HCT116 (cell line): Measurements from ENCODE around the gene REPS2. TPM values are rescaled to one million over a fixed set of nuclear protein-coding genes. Genes with fewer than 3 reads are reported as not detected.

ENCODE experiments used
- ATAC-seq: fragments of 200-7000 bp; cut with Tn5 transposase; 2 replicates; pipeline ENCODE4 v1.9.1; 2020; ENCODE audit warnings: mild to moderate bottlenecking, moderate library complexity
- BruUV-seq: library from RNA; stranded (reverse); fragments of 400-500 nt; replicated peaks from 2 replicates; lab custom pipeline; 2021; lab: Mats Ljungman, UMichigan
- CTCF ChIA-PET: fragments of 300-600 bp; sonication (Branson Sonifier 250); formaldehyde crosslinking; loops from one replicate; lab custom pipeline; 2021; ENCODE audit warnings: antibody characterized with exemption; lab: Charles Lee
- POLR2A ChIA-PET: fragments of 300-600, 350-600 bp; sonication (Branson Sonifier 250); formaldehyde crosslinking; loops from one replicate; lab custom pipeline; 2021; ENCODE audit warnings: antibody characterized with exemption; lab: Charles Lee
- RAD21 ChIA-PET, 2 experiments: fragments of 300-600 bp; sonication (Branson Sonifier 250); formaldehyde crosslinking; loops; one replicate each; lab custom pipeline; 2023; ENCODE audit warnings: low total read pairs in 2 of 2; ENCODE audit not compliant: uncharacterized antibody in 2 of 2, unreplicated experiment in 2 of 2, low non-redundant PET in 1 of 2; lab: Charles Lee
- DNase-seq: peaks from one replicate; pipeline ENCODE4 v3.0.0-alpha.2; 2010; ENCODE audit warnings: low read depth, low spot score
- H2AFZ ChIP-seq: fragments of 200-600 bp; shearing (Covaris generic), sonication (generic); 2 replicates; pipeline ENCODE4 v1.6.1; 2017; ENCODE audit warnings: low read depth, mixed run types, mixed read lengths, antibody characterized with exemption, low read length; ENCODE audit not compliant: poor library complexity, severe bottlenecking
- H3K27ac ChIP-seq: 2 replicates; pipeline ENCODE4 v1.5.1; 2012; ENCODE audit warnings: low read depth, low read length
- H3K27me3 ChIP-seq: fragments of 200-600 bp; sonication (generic); 2 replicates; pipeline ENCODE4 v1.6.1; 2016; ENCODE audit warnings: mixed run types, low read length, mixed read lengths; ENCODE audit not compliant: insufficient read depth
- H3K36me3 ChIP-seq, 2 experiments: fragments of 200-500 bp in 1 of 2; fragments of 200-600 bp in 1 of 2; sonication (Bioruptor generic) in 1 of 2; sonication (generic) in 1 of 2; 2 replicates each; pipeline versions ENCODE4 v1.5.1 to v1.6.1; 2014 to 2016; ENCODE audit warnings: low read length in 2 of 2, inconsistent platforms in 1 of 2, mixed read lengths in 1 of 2, mixed run types in 1 of 2; ENCODE audit not compliant: insufficient read depth in 2 of 2, control insufficient read depth in 1 of 2
- H3K4me1 ChIP-seq, 2 experiments: fragments of 200-600 bp in 1 of 2; sonication (generic) in 1 of 2; 2 replicates each; pipeline versions ENCODE4 v1.5.1 to v1.6.1; 2012 to 2017; ENCODE audit warnings: low read length in 2 of 2, inconsistent platforms in 1 of 2, mild to moderate bottlenecking in 1 of 2, mixed read lengths in 1 of 2, mixed run types in 1 of 2, moderate library complexity in 1 of 2; ENCODE audit not compliant: insufficient read depth in 2 of 2, control insufficient read depth in 1 of 2
- H3K4me2 ChIP-seq: fragments of 200-600 bp; sonication (generic); 2 replicates; pipeline ENCODE4 v1.6.1; 2017; ENCODE audit warnings: mixed run types, low read length, mixed read lengths
- H3K4me3 ChIP-seq, 2 experiments: fragments of 200-600 bp in 1 of 2; sonication (generic) in 1 of 2; replicated peaks in 1 of 2; 2 replicates each; pipeline ENCODE4 v1.5.1; 2011 to 2016; ENCODE audit warnings: low read length in 2 of 2, control low read depth in 1 of 2, low read depth in 1 of 2, mild to moderate bottlenecking in 1 of 2, mixed read lengths in 1 of 2, mixed run types in 1 of 2
- H3K79me2 ChIP-seq: fragments of 200-600 bp; sonication (generic); 2 replicates; pipeline ENCODE4 v1.6.1; 2017; ENCODE audit warnings: mild to moderate bottlenecking, mixed run types, low read length, moderate library complexity, mixed read lengths; ENCODE audit not compliant: insufficient read depth
- H3K9ac ChIP-seq: fragments of 200-600 bp; sonication (generic); 2 replicates; pipeline ENCODE4 v1.6.1; 2016; ENCODE audit warnings: low read length, mixed read lengths
- H3K9me2 ChIP-seq: fragments of 200-600 bp; sonication (generic), shearing (Covaris generic); 2 replicates; pipeline ENCODE4 v1.6.1; 2017; ENCODE audit warnings: mixed run types, mild to moderate bottlenecking, moderate library complexity; ENCODE audit not compliant: insufficient read depth
- H3K9me3 ChIP-seq, 2 experiments: fragments of 200-500 bp in 1 of 2; fragments of 200-600 bp in 1 of 2; sonication (Bioruptor generic) in 1 of 2; sonication (generic) in 1 of 2; 2 replicates each; pipeline ENCODE4 v1.6.1; 2014 to 2017; ENCODE audit warnings: low read length in 2 of 2, mixed read lengths in 2 of 2, inconsistent platforms in 1 of 2, low read depth in 1 of 2, mild to moderate bottlenecking in 1 of 2, mixed run types in 1 of 2, moderate library complexity in 1 of 2; ENCODE audit not compliant: control insufficient read depth in 1 of 2, insufficient read depth in 1 of 2
- H4K20me1 ChIP-seq: fragments of 200-600 bp; sonication (generic), shearing (Covaris generic); 2 replicates; pipeline ENCODE4 v1.6.1; 2017; ENCODE audit warnings: mixed run types, mild to moderate bottlenecking, moderate library complexity; ENCODE audit not compliant: insufficient read depth
- CBX3 ChIP-seq: IDR thresholded peaks from 2 replicates; pipeline ENCODE4 v1.6.1; 2012; ENCODE audit warnings: low read depth
- EZH2phosphoT487 ChIP-seq: fragments of 200-600 bp; IDR thresholded peaks from 2 replicates; pipeline ENCODE4 v1.6.1; 2018; ENCODE audit warnings: antibody characterized with exemption, borderline replicate concordance
- FOSL1 ChIP-seq: IDR thresholded peaks from 2 replicates; pipeline ENCODE4 v1.6.1; 2012; ENCODE audit warnings: low read depth
- JUND ChIP-seq: IDR thresholded peaks from 2 replicates; pipeline ENCODE4 v1.6.1; 2012
- RAD21 ChIP-seq: IDR thresholded peaks from 2 replicates; pipeline ENCODE4 v1.6.1; 2012; ENCODE audit warnings: low read depth, mild to moderate bottlenecking
- SIN3A ChIP-seq: IDR thresholded peaks from 2 replicates; pipeline ENCODE4 v1.6.1; 2012; ENCODE audit warnings: low read depth
- SRF ChIP-seq: IDR thresholded peaks from 2 replicates; pipeline ENCODE4 v1.6.1; 2012; ENCODE audit warnings: low read depth
- YY1 ChIP-seq: IDR thresholded peaks from 2 replicates; pipeline ENCODE4 v1.6.1; 2011; ENCODE audit warnings: low read length, low read depth, moderate library complexity, mild to moderate bottlenecking; ENCODE audit not compliant: insufficient replicate concordance; ENCODE audit errors: extremely low read depth
- ZFX ChIP-seq: fragments of 450-650 bp; IDR thresholded peaks from 2 replicates; pipeline ENCODE4 v1.6.1; 2017
- ZNF274 ChIP-seq: fragments of 200-500 bp; sonication (Bioruptor generic); IDR thresholded peaks from 2 replicates; pipeline ENCODE4 v1.6.1; 2014; ENCODE audit warnings: mild to moderate bottlenecking, low read depth, low read length, inconsistent platforms
- intact Hi-C: fragments of 100-400 bp; cut with micrococcal nuclease; formaldehyde crosslinking; loops from 2 replicates; pipeline ENCODE4 v1.10.0; 2022
- total RNA-seq: library from RNA; stranded (reverse); gene quantifications from one replicate; pipeline ENCODE4 v1.2.1, GENCODE V29; 2021; ENCODE audit not compliant: unreplicated experiment
- TF ChIP-seq, protein P1 (sequence below): IDR thresholded peaks from 2 replicates; pipeline ENCODE4 v1.6.1; 2011; ENCODE audit warnings: mild to moderate bottlenecking, low read length, moderate library complexity; ENCODE audit not compliant: insufficient replicate concordance; ENCODE audit errors: extremely low read depth
- TF ChIP-seq, protein P2 (sequence below), 3 experiments: fragments of 200-600 bp in 1 of 3; sonication (generic) in 1 of 3; IDR thresholded peaks in 2 of 3; conservative IDR thresholded peaks in 1 of 3; 2 replicates each; pipeline ENCODE4 v1.5.1; 2012 to 2017; ENCODE audit warnings: low read depth in 2 of 3, low read length in 2 of 3, antibody characterized with exemption in 1 of 3, borderline replicate concordance in 1 of 3, control low read depth in 1 of 3, mild to moderate bottlenecking in 1 of 3, mixed read lengths in 1 of 3, mixed run types in 1 of 3, moderate library complexity in 1 of 3; ENCODE audit not compliant: insufficient read depth in 1 of 3

REPS2 gene
- total RNA-seq, 1 experiment from 2014 or later: 4.5 TPM

DNA sequence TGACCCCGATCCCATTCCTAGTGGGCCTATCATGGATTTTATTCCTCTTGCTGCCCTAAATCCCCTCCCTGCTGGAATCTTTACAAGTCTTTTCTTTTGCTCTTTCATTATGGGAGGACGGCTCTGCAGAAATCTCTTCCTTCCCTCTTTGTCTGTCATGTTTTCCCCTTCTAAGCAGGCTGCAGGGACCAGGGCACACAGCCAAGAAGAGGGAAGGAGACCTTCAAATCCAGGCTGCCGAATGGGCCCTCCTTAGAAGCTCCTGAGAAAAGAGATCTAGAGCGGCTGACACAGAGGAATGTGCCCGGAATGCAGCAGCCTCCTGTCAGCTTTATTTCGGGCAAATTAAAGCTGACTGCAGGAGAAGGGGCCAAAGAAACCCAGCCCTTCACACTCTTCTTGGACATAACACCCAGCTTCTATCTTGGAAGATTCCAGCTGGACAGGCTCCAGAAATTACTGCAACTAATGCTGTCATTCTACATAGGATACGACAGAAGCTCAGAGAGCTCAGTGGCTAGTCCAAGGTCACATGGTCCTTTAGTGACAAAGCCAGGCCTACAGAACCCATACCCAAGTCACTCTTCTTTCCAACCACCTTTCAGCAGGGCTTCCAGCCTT, 240.8 kb downstream of the REPS2 start:
- no peak overlapping the region for H3K4me2 ChIP-seq
- no peak overlapping the region for H3K4me3 ChIP-seq
- H3K27me3 ChIP-seq: no peaks in the 10 kb centered on the region
- no peak for ATAC-seq
- ChIA-PET RAD21 (no interaction called here), CTCF (no interaction called here), POLR2A (no interaction called here)
- no peak for DNase-seq
- no peaks in the 10 kb centered on the region for H3K4me1 ChIP-seq
- no peaks in the 10 kb centered on the region for H3K79me2 ChIP-seq
- intact Hi-C loops: no loop called here
- TF ChIP-seq, protein P1, sequence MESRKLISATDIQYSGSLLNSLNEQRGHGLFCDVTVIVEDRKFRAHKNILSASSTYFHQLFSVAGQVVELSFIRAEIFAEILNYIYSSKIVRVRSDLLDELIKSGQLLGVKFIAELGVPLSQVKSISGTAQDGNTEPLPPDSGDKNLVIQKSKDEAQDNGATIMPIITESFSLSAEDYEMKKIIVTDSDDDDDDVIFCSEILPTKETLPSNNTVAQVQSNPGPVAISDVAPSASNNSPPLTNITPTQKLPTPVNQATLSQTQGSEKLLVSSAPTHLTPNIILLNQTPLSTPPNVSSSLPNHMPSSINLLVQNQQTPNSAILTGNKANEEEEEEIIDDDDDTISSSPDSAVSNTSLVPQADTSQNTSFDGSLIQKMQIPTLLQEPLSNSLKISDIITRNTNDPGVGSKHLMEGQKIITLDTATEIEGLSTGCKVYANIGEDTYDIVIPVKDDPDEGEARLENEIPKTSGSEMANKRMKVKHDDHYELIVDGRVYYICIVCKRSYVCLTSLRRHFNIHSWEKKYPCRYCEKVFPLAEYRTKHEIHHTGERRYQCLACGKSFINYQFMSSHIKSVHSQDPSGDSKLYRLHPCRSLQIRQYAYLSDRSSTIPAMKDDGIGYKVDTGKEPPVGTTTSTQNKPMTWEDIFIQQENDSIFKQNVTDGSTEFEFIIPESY: no peak
- TF ChIP-seq, protein P2, sequence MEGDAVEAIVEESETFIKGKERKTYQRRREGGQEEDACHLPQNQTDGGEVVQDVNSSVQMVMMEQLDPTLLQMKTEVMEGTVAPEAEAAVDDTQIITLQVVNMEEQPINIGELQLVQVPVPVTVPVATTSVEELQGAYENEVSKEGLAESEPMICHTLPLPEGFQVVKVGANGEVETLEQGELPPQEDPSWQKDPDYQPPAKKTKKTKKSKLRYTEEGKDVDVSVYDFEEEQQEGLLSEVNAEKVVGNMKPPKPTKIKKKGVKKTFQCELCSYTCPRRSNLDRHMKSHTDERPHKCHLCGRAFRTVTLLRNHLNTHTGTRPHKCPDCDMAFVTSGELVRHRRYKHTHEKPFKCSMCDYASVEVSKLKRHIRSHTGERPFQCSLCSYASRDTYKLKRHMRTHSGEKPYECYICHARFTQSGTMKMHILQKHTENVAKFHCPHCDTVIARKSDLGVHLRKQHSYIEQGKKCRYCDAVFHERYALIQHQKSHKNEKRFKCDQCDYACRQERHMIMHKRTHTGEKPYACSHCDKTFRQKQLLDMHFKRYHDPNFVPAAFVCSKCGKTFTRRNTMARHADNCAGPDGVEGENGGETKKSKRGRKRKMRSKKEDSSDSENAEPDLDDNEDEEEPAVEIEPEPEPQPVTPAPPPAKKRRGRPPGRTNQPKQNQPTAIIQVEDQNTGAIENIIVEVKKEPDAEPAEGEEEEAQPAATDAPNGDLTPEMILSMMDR (IDR thresholded peaks at IDR 0.05 in 2 of 3, conservative IDR thresholded peaks at IDR 0.05 in 1 of 3; ENCODE audit: borderline replicate concordance in 1 of 3, insufficient read depth in 1 of 3, low read depth in 2 of 3, low read length in 2 of 3): no peak
- TF ChIP-seq RAD21 (no peak), SIN3A (no peak), CBX3 (no peak), FOSL1 (no peak), JUND (no peak), EZH2phosphoT487 (no peak), SRF (no peak), ZNF274 (no peak), ZFX (no peak), YY1 (no peak)
- no peaks in the 10 kb centered on the region for H3K36me3 ChIP-seq
- no peaks in the 10 kb centered on the region for H3K9me3 ChIP-seq
- no peak overlapping the region for H3K27ac ChIP-seq
- H3K9me2 ChIP-seq: no peaks in the 10 kb centered on the region
- no TSS peak for BruUV-seq
- H3K9ac ChIP-seq: no peak overlapping the region
- H2AFZ ChIP-seq: no peak overlapping the region
- H4K20me1 ChIP-seq: no peaks in the 10 kb centered on the region
